Measurements from ENCODE around the gene CISD1. TPM values are rescaled to one million over a fixed set of nuclear protein-coding genes. Genes with fewer than 3 reads are reported as not detected.

CISD1 gene
- total RNA-seq, 4 donors from 2014 or later = 24.7 to 60.1 (median 47.6) TPM

GRCh38 chr10:58299580-58299979 lies 30.6 kb downstream of the CISD1 start:
- 8 to 23% methylated on average over 4 of the region's 4 CpGs for WGBS, 2 donors (ENCODE audit: low coverage in 1 of 2)
- Histone ChIP-seq H3K4me3 (no peak overlapping the region), H3K36me3 (no peaks in the 10 kb centered on the region), H3K27ac (no peak overlapping the region), H3K4me1 (no peaks in the 10 kb centered on the region), H3K27me3 (peaks cover 16% of the 10 kb centered on the region), H3K9me3 (no peaks in the 10 kb centered on the region)
- TF ChIP-seq EP300 (IDR thresholded peaks at IDR 0.05) = no peak
- peak; percentile 62 to 76 (median 70) for TF ChIP-seq CTCF (IDR thresholded peaks at IDR 0.05)
- ATAC-seq = peak; percentile 43

GRCh38 chr10:58300676-58301075 lies 31.7 kb downstream of the CISD1 start:
- H3K9me3 ChIP-seq = no peaks in the 10 kb centered on the region
- H3K36me3 ChIP-seq = no peaks in the 10 kb centered on the region
- H3K27ac ChIP-seq = no peak overlapping the region
- TF ChIP-seq CTCF (IDR thresholded peaks at IDR 0.05) = no peak
- no peak for TF ChIP-seq POLR2AphosphoS5 (IDR thresholded peaks at IDR 0.05)
- no peak for TF ChIP-seq EP300 (IDR thresholded peaks at IDR 0.05)
- TF ChIP-seq POLR2A (IDR thresholded peaks at IDR 0.05) = no peak
- no peak for ATAC-seq
- no peaks in the 10 kb centered on the region for H3K4me1 ChIP-seq
- H3K27me3 ChIP-seq = peaks cover 24% of the 10 kb centered on the region
- H3K4me3 ChIP-seq = no peak overlapping the region

- Histone ChIP-seq H3K9me3 (no peaks in the 10 kb centered on the region), H3K4me1 (no peaks in the 10 kb centered on the region), H3K36me3 (no peaks in the 10 kb centered on the region), H3K27ac (no peak overlapping the region), H3K27me3 (peaks cover 32% of the 10 kb centered on the region), H3K4me3 (no peak overlapping the region)
- TF ChIP-seq CTCF (IDR thresholded peaks at IDR 0.05) (no peak), POLR2A (IDR thresholded peaks at IDR 0.05) (no peak), POLR2AphosphoS5 (IDR thresholded peaks at IDR 0.05) (no peak), EP300 (IDR thresholded peaks at IDR 0.05) (no peak)
- no peak for ATAC-seq
- WGBS, 2 donors (ENCODE audit: low coverage in 1 of 2) = 29 to 55% methylated on average over 2 of the region's 2 CpGs
Observed at GRCh38 chr10:58302254-58302653, 33.3 kb downstream of the CISD1 start.

GRCh38 chr10:58304099-58304633 lies 35.2 kb downstream of the CISD1 start:
- peaks cover 44% of the 10 kb centered on the region for H3K27me3 ChIP-seq
- H3K4me3 ChIP-seq = no peak overlapping the region
- H3K27ac ChIP-seq = no peak overlapping the region
- H3K4me1 ChIP-seq = no peaks in the 10 kb centered on the region
- WGBS, 2 donors (ENCODE audit: low coverage in 1 of 2) = 79 to 83% methylated on average over 3 of the region's 3 CpGs
- TF ChIP-seq EP300 (IDR thresholded peaks at IDR 0.05) = no peak
- no peak for TF ChIP-seq CTCF (IDR thresholded peaks at IDR 0.05)
- no peak for TF ChIP-seq POLR2A (IDR thresholded peaks at IDR 0.05)
- no peak for TF ChIP-seq POLR2AphosphoS5 (IDR thresholded peaks at IDR 0.05)
- no peaks in the 10 kb centered on the region for H3K36me3 ChIP-seq
- no peaks in the 10 kb centered on the region for H3K9me3 ChIP-seq
- ATAC-seq = no peak

GRCh38 chr10:58305821-58306220 lies 36.9 kb downstream of the CISD1 start:
- H3K4me3 ChIP-seq = no peak overlapping the region
- 26 to 46% methylated on average over 3 to 4 of the region's 4 CpGs for WGBS, 2 donors (ENCODE audit: low coverage in 1 of 2)
- no peak for ATAC-seq

More at GRCh38 chr10:58305821-58306220, 36.9 kb downstream of the CISD1 start:
- Histone ChIP-seq H3K36me3 (no peaks in the 10 kb centered on the region), H3K9me3 (no peaks in the 10 kb centered on the region), H3K4me1 (no peaks in the 10 kb centered on the region), H3K27ac (no peak overlapping the region), H3K27me3 (peaks cover 44% of the 10 kb centered on the region)
- TF ChIP-seq EP300 (IDR thresholded peaks at IDR 0.05) (no peak), POLR2A (IDR thresholded peaks at IDR 0.05) (no peak), POLR2AphosphoS5 (IDR thresholded peaks at IDR 0.05) (no peak), CTCF (IDR thresholded peaks at IDR 0.05) (no peak)
